SU-DHL-6 (cell line): Measurements from ENCODE around the gene RHOJ.

ENCODE experiments used
- H2AFZ ChIP-seq: fragments of 200-600 bp; sonication (generic); 2 replicates; pipeline ENCODE4 v1.6.1; 2014; ENCODE audit warnings: low read depth, mild to moderate bottlenecking, moderate library complexity, mixed read lengths, antibody characterized with exemption, low read length; ENCODE audit not compliant: severe bottlenecking
- H3F3A ChIP-seq: fragments of 200-600 bp; shearing (Covaris generic); 2 replicates; pipeline ENCODE4 v1.6.0; 2016; ENCODE audit warnings: antibody characterized with exemption, mild to moderate bottlenecking; ENCODE audit not compliant: insufficient read depth
- H3K27ac ChIP-seq: fragments of 200-600 bp; sonication (generic); 2 replicates; pipeline ENCODE4 v1.5.1; 2016; ENCODE audit warnings: low read depth, mild to moderate bottlenecking, low read length, moderate library complexity, mixed read lengths
- H3K27me3 ChIP-seq: fragments of 200-600 bp; sonication (generic), shearing (Covaris generic); 2 replicates; pipeline ENCODE4 v1.6.0; 2014; ENCODE audit warnings: mild to moderate bottlenecking, low read length
- H3K36me3 ChIP-seq: fragments of 200-600 bp; sonication (generic); 2 replicates; pipeline ENCODE4 v1.6.1; 2014; ENCODE audit warnings: mild to moderate bottlenecking, low read length, mixed read lengths
- H3K4me2 ChIP-seq: fragments of 300-600, 200-600 bp; shearing (Covaris generic), sonication (generic); 2 replicates; pipeline ENCODE4 v1.6.0; 2014; ENCODE audit warnings: low read length, low read depth, mild to moderate bottlenecking; ENCODE audit not compliant: poor library complexity, severe bottlenecking
- H3K4me3 ChIP-seq: fragments of 200-600 bp; sonication (generic); 2 replicates; pipeline ENCODE4 v1.5.1; 2014; ENCODE audit warnings: antibody characterized with exemption, low read length, mild to moderate bottlenecking, mixed read lengths; ENCODE audit not compliant: insufficient read depth, poor library complexity, severe bottlenecking
- H3K79me2 ChIP-seq: fragments of 200-600 bp; sonication (generic); 2 replicates; pipeline ENCODE4 v1.6.1; 2014; ENCODE audit warnings: mild to moderate bottlenecking, low read length, moderate library complexity; ENCODE audit not compliant: insufficient read depth
- H3K9ac ChIP-seq: fragments of 200-600 bp; sonication (generic); 2 replicates; pipeline ENCODE4 v1.7.0; 2014; ENCODE audit warnings: mild to moderate bottlenecking, low read length
- H3K9me2 ChIP-seq: fragments of 200-600 bp; sonication (generic); replicated peaks from 2 replicates; pipeline ENCODE4 v1.6.1; 2014; ENCODE audit warnings: low read length; ENCODE audit not compliant: insufficient read depth
- H3K9me3 ChIP-seq: fragments of 200-600 bp; sonication (generic); 2 replicates; pipeline ENCODE4 v1.6.1; 2014; ENCODE audit warnings: low read length, mixed read lengths; ENCODE audit not compliant: insufficient read depth
- H4K20me1 ChIP-seq: fragments of 200-600 bp; sonication (generic); 2 replicates; pipeline ENCODE4 v1.6.1; 2014; ENCODE audit warnings: low read depth, mild to moderate bottlenecking, antibody characterized with exemption, low read length, moderate library complexity, mixed read lengths
- CTCF ChIP-seq: fragments of 200-600 bp; sonication (generic); IDR thresholded peaks from one replicate; pipeline ENCODE4 v1.5.1; 2017; ENCODE audit warnings: antibody characterized with exemption, mild to moderate bottlenecking, low read length, moderate library complexity; ENCODE audit not compliant: insufficient read depth, poor library complexity, severe bottlenecking
- EZH2phosphoT487 ChIP-seq: fragments of 200-600 bp; sonication (generic), shearing (Covaris generic); conservative IDR thresholded peaks from 2 replicates; pipeline ENCODE4 v1.6.1; 2018; ENCODE audit warnings: mild to moderate bottlenecking, antibody characterized with exemption, low read length, moderate library complexity, mixed read lengths

RHOJ gene

GRCh38 chr14:63268771-63269170, 64.5 kb downstream of the RHOJ start:
- Histone ChIP-seq H3F3A (no peaks in the 10 kb centered on the region), H3K27me3 (no peaks in the 10 kb centered on the region), H4K20me1 (no peaks in the 10 kb centered on the region), H3K9ac (no peak overlapping the region), H3K9me3 (no peaks in the 10 kb centered on the region), H2AFZ (no peak overlapping the region), H3K36me3 (no peaks in the 10 kb centered on the region), H3K79me2 (no peaks in the 10 kb centered on the region), H3K27ac (no peak overlapping the region), H3K4me2 (no peak overlapping the region), H3K4me3 (no peak overlapping the region), H3K9me2 (no peaks in the 10 kb centered on the region)
- no peak for TF ChIP-seq CTCF
- TF ChIP-seq EZH2phosphoT487: no peak

GRCh38 chr14:63269561-63270225, 65.5 kb downstream of the RHOJ start:
- Histone ChIP-seq H3K27me3 (no peaks in the 10 kb centered on the region), H4K20me1 (no peaks in the 10 kb centered on the region), H3K27ac (no peak overlapping the region), H3K4me3 (no peak overlapping the region), H3K9me2 (no peaks in the 10 kb centered on the region), H3K4me2 (no peak overlapping the region), H3K79me2 (no peaks in the 10 kb centered on the region), H2AFZ (no peak overlapping the region), H3K9me3 (no peaks in the 10 kb centered on the region), H3K9ac (no peak overlapping the region), H3K36me3 (no peaks in the 10 kb centered on the region), H3F3A (no peaks in the 10 kb centered on the region)
- TF ChIP-seq CTCF (no peak), EZH2phosphoT487 (no peak)

DNA sequence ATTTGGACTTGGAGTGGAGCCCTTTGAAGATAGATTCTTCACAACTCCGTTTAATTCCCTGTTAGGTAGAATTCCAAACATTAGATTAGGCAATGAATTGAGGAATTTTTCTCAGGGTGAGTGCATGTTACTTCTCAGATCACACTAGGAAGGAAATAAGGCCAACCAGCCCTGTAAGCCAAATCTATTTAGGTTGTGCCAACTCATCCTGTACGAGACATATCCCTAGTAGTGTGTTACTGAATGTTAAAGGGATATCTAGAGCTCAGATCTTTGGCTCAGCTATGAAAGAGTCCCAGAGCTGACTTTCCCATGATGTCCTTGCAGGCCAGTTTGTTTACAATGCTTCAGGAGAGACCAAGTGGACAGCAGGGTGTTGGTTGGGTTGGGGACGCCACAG, 68.9 kb downstream of the RHOJ start:
- TF ChIP-seq CTCF (no peak), EZH2phosphoT487 (no peak)
- no peak overlapping the region for H2AFZ ChIP-seq
- no peak overlapping the region for H3K4me2 ChIP-seq
- no peaks in the 10 kb centered on the region for H3K9me2 ChIP-seq
- no peak overlapping the region for H3K4me3 ChIP-seq
- H3K36me3 ChIP-seq: no peaks in the 10 kb centered on the region
- H3F3A ChIP-seq: no peaks in the 10 kb centered on the region
- no peaks in the 10 kb centered on the region for H3K9me3 ChIP-seq
- H3K27me3 ChIP-seq: no peaks in the 10 kb centered on the region
- no peaks in the 10 kb centered on the region for H4K20me1 ChIP-seq
- H3K9ac ChIP-seq: no peak overlapping the region
- H3K27ac ChIP-seq: no peak overlapping the region
- no peaks in the 10 kb centered on the region for H3K79me2 ChIP-seq
